Iris pigment epithelial cell (primary cell): Measurements from ENCODE around the gene SRP14.
A peak's percentile ranks its signal among the peaks of the same experiment; 100 is the strongest.
"Not testable (repeated sequence)": the region's sequence is repeated elsewhere in the genome, so short reads cannot be mapped to it uniquely, and the experiment has no call there.

Experiments used
- DNase-seq: peaks from one replicate; pipeline ENCODE4 v3.0.0-alpha.2; 2011; ENCODE audit warnings: low read depth

Gene SRP14

DNA sequence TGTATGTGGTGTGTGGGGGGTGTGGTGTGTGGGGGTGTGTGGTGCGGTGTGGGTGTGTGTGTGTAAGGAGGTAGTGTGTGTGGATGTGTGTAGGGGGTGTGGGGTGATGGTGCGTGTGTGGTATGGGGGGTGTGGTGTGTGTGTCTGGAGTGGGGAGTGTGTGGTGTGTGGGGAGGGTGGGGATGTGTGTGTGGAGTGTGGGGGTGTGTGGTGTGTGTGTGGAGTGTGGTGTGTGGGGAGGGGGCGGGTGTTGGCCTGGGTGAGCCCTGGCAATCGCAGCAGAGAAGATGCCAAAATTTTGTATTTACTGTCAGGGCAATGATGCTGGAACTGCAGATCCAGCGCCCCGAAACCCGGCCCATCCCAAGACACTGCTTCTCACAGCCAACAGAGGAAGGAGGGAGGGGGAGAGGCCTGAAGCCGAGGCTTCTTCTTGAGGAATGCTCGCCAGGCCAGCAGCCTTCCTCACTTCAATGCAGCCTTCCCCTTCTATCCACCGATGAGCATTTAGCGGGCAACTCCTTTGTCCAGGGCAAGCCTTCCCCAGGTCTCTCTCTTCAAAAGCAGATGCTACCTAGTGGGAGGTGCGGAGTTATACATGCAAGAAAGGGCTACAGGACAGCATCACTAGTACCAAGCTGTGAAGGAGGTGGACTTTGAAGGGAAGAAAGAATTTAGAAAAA, 11.9 kb upstream of the SRP14 start:
- no peak for DNase-seq

DNA sequence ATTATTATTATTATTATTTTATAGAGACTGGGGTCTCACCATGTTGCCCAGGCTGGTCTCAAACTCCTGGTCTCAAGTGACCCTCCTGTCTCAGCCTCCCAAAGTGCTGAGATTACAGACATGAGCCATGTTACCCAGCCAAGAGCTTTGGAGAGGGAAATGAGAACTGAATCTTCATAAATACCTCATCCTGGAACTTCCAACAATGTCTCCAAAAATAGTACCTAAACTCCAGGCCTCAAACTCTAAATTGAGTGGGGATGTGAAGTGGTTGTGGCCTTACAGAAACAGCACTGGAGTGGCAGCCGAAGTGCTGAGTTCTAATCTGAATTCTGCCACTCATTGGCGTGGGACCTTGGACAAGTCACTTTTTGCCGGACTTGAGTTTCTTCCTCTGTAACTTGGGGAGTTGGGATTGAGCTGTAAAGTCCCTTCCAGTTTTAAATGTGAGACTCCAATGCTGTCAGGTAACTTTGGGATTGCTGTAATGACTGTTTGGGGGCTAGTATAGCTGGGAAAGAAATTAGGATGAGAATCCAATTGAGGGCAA, 10.0 kb upstream of the SRP14 start:
- no peak for DNase-seq

DNA sequence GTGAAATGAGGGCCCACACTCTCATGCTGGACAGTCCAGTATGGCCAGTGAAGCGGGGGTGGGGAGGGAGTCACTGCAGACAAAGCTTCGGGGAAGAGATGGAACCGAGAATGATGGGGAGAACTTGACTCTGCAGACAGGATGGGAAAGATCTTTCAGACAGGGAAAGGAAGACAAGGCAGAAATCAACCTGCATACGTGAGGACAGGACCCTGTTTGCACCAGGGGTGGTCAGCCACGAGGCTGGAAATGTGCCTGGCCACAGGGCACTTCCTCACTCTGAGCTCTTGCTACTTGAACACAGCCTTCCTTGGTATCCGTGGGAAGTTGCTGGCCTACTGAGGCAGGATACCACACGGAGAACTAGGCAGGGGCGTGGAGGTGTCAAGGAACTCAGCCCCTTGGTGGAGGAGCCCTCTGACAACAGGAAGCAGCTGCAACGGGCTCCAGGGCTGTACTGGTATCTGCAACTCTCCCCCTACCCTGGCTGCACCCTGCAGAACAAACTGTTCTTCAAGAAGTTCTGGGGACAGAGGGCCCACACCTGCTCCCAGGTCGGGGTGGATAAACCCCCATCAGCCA, 9.3 kb upstream of the SRP14 start:
- DNase-seq, result no peak

DNA sequence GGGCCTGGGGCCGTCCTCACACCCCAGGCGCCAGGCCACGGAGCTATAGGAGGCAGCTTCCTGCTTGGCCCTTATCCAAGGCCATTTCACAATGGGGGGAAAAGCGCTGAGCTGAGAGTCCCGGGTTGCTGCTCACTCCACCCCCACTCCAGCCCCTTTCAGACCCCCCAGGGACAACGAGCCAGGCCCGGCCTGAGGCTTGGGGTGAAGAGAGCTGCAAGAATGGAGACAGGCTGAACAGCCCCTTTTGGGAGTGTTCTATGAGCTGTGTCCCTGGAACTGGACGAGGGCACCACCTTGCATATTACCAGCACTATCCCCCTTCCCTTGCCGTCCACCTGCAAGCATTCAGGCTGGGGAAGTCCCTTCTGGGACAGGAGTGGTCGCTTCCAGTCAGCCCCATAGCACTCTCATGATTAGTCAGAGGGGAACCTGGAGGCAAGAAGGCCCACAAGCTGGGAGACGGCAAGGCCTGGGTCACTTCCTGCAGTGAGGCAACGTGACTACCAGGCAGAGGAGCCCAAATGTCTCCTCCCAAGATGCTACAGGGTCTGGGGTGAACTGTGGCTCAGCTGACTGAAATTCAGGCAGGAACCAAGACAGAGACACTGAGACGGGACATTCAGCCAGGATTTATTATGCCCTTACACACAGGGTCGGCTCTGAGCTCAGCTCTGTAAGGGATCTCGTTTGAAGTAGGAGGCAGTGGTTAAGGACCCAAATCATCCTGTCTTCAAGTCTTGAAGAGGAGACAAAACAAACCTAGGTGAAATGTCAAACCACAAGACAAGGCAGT, 8.6 kb upstream of the SRP14 start:
- DNase-seq, result peak; percentile 87

DNA sequence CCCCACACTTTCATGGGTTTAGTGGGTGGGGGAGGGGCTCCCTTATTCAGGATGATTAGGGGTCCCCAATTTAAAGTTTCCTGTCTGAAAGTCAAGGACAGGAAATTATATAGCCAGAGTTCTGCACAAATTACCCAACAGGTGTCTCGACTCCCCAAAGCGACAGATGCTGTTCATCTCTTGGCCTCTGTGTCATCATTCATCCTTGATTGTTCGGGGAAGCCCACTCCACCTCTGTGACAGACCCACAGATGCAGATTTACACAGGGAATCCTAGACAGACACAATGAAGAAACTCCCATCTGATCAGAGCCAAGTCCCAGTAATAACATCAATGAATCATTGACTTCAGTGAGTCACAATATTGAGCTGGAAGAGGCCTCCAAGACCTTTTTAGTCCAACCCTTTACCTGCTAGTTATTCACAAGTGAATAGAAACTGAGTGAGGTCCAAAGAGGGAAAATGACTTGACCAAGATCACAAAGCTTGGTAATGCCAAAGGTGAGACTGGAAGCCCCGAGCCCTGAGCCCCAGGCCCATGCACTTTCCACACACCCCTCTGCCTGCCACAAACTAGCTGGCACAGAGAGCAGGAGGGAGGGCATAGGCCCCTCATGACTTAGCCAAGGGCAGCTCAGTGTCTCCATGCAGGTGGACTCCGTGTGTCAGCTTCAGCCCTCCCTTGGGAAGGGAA, 7.9 kb upstream of the SRP14 start:
- DNase-seq, result peak; percentile 87

DNA sequence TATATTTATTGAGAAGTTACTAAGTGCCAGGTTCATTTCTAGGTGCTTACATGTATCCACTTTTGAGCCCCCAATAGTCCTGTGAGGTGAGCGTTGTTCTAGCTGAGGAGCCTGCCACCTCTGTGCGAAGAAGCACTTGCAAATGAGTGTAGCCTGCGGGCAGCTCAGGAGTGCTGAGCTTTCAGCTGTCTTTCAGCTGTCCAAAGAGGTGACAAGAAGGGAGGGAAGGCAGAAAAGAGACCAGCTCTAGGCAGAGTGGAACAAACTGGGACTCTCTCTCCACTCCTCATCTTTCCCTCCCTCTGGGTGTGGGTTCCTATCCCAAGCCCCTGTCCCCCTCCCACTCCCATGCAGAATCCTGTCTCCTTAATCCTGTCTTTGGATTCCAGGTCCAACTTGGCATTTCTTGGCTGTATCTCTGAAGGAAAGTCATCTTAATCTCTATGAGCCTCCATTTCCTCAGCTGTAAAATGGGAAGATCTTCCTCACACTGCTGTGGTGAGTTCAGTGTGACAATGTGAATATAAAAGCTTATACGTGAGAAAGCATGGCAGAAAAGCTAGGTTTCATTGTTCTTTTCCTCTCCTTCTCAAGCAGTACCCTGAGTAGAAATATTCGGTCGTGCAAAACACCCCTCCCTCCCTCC, 6.7 kb upstream of the SRP14 start:
- DNase-seq, result no peak

DNA sequence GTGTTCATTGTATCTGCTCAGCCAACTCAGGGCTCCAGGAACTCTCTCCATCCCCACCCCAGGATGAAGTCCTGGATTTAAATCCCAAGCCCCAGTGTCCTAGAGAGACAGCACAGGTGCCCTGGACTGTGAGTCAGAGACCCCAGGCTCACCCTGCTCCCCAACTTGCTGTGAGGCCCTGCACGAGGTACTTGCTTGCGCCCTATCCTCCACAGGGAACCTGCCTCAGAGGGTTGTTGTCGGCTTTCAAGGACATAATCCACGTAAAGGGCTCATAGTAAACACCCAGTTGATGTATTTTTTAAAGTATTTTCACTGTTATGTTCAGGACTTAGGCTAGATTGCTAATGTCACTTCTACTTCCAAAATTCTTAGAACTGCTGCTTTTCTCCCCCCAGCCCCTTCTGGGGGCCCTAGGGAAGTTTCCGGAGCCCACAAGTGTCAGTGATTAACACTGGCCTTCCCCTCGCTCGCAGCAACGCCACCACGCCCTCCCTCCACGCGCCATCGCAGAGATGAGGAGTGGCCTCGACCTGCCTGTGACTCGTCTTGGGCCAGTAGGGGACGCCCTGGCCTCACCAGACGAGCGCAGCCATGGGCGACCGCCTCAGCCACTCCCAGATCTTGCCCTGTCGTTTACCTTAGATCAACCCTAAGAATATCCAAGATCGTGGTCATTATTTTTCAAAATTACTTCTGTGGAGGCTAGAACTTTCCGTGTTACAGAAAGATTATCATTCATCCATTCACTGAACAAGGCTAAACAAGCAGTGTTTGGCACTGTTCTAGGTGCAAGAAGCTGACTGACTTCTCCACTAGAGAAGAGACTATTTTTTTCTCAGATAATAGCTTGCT, 6.0 kb upstream of the SRP14 start:
- peak; percentile 86 for DNase-seq

DNA sequence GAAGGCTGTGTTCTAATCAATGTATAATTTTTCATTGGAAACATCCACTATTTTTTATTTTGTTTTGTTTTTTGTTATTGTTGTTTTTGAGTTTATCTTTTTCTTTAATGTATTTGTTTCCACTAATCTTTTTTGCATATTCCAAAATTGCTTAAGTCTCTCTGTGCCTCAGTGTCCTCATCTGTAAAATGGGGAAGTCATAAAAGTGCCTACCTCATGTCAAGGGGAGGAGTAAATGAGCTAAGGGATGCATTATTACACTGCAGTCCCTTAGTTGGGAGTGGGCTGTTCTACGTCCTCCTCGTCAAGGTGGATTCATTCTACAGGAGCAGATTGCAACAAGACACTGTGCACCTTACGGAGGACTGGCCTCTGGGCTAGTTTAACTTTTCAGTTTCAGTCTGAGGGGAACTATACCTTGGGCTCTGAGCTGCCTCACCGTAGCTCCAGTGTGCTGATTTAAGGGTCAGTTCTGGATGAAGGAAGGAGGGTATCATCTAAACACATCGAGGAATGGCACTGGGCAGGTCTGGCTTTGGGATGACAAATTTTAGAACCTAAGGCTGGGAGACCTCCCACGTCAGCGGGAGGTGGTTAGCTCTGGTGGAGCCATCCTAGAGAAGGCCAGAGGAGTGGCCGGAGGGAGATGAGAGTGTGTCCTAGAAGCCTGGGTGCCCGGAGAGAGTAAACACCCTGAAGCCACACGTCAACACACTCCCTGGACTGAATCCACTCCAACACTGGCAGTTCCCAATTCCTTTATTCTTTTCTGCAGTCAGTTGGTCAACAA, 5.1 kb upstream of the SRP14 start:
- no peak for DNase-seq

DNA sequence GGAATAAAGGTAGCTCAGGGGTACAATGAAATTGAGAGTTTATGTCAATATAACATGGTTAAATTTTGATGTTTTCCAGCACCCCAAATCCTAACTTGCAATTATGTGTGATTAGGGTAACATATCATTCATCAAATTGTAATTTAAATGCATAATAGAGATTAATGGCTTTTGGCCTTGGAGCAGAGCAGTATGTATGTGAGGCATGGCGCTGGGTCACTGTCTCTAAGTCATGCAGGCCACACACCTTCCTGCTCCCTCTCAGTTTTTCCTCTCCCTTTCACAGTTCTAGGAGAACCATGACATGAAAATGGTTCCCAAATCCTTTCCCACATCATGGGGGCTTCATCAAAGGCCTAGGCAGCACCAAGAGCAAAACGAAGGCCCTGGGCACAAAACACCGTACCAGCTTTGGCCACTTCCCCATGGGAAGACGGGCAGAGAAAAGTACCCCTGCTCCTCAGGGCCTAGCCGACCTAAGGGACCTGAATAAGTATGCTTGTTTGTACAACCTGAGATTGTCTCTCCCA, 3.9 kb upstream of the SRP14 start:
- no peak for DNase-seq

DNA sequence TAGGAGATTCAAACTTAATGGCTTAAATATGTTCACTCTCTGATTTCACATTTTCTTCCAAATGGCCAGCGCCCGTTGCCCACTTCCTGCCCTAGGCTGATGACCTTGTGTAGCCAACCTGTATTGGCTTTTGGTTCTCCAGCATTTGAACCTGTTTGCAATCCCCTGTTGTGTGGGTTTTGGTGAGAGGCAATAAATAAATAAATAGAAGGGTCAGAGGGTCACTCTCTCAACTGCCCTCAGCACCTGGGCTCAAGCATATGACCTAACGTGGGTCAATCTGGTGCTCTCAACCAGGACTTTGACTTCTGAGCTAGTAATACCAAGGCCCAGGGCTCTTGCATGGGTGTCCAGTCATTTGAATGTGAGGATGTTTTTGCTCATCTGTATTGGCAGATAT, 1.8 kb upstream of the SRP14 start:
- no peak for DNase-seq

DNA sequence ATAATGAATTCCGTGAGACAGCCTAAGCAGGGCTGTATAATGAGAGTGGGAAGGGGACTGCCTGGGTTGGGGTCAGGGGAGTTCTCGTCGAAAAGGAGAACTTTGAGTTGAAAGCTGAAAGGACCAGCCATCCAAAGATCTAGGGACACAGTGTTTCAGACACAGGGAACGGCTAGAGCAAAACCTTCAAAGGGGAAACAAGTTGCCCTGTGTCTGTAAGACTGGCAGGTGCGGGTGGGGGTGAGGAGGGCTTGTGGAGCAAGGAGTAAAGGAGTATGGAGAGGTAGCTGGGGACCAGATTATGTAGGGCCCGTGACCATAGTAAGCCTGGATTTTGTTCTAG, 1.3 kb upstream of the SRP14 start:
- DNase-seq, result no peak

DNA sequence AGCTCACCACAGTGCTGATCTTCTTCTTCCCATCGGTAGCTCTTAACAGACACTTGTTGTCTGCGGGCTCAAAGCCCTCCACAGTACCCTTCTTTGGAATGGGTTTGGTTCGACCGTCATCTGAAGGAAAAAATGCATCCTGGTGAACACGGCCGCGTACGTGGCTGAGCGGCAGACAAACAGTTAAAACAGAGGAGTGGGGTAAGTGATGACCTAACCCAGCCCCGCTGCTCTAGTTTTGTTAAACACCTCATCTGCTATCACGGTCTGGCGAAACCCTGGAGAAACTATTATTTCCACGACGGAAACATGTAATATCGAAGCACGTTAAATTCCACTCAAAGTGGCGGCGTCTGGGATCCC, 725 bp downstream of the SRP14 start:
- DNase-seq, result peak; percentile 64

DNA sequence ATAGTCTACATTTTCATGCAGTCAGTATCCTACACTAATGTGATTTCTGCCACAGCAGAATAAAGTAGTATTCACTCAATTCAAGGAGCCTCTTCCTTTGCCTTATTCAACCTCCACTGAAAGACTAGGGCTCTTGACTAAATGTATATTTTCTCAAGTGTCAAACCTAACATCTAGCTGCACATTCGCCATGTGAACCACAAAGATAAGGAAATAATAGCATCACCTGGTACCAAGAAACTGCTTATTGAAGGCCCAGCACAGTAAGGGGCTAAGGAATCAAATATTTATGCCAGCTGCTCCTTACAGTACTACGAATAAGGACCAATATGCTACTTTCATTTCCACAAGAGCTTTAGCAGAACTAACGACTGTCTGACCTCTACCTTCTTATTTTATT, 1.3 kb downstream of the SRP14 start:
- DNase-seq, result no peak

DNA sequence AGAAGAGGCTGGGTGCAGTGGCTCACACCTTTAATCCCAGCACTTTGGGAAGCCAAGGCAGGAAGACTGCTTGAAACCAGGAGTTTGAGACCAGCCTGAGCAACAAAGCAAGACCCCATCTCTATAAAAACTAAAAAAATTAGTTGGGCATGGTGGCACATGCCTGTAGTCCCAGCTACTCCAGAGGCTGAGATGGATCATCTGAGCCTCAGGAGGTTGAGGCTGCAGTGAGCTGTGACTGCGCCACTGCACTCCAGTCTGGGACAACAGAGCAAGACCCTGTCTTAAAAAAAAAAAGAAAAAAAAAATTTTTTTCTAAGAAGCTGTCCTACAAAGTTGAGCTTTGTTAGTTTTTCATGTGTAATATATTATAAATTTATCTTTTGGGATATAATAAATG, 3.8 kb downstream of the SRP14 start:
- DNase-seq, result not testable (repeated sequence)

DNA sequence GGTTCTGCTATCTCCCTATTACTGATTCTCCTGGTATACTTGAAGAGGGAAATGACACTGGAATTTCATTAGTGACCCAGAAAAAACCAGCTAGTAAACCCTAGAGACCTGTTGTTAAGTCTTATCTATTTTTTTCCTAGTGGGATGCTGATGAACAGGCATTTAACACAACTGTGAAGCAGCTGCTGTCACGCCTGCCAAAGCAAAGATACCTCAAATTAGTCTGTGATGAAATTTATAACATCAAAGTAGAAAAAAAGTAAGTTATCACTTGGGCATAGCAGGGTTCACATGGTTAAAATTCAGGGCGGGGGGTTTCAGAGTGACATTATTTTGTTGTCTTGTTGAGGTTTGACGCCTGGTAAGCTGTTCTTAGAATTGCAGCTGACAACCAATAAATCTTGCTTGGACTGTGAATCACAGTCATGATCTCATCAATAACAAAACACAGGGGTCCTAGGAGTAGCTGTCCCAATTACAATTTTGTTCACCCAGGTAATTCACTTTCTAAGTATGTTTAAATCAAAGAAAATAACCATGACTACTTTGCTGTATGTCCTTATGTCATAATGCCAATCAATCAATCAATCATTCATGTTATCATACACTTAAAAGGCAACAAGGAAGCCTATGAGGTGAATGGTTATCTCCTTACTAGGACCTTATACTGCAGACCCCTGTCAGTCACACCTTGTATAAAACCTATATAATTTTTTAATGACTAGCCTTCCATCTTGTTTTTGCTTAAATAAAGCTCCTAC, 4.6 kb downstream of the SRP14 start:
- DNase-seq, result no peak

DNA sequence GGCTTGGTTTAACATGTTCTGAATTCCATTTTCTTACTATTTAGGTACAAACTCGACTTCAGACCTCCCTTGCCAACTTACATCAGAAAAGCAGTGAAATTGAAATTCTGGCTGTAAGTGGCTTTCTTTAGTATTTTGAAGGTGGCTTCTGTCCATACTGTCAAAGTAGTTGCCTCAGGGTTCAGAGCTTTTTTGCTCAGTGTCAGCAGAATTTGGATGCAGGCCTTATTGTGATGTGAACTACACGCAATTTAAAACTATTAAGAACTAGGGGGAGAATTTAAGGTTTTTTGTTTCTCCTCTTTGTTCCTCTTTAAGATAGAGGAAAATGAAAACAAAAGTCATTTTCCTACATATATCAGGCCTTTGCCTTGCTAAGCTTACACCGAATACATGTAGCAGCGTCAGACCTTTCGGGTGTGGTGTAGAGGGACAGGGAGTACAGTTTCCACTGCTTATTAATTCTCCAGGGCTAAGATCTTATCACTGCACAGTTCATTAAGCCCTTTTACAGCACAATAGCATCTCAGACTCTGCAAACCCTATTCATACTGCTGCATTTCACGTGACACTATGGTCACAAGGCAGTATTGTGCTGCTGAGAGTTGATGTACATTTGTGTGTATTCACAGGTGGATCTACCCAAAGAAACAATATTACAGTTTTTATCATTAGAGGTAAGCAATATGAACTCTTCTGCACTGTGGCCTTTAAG, 6.7 kb downstream of the SRP14 start:
- DNase-seq, result no peak

DNA sequence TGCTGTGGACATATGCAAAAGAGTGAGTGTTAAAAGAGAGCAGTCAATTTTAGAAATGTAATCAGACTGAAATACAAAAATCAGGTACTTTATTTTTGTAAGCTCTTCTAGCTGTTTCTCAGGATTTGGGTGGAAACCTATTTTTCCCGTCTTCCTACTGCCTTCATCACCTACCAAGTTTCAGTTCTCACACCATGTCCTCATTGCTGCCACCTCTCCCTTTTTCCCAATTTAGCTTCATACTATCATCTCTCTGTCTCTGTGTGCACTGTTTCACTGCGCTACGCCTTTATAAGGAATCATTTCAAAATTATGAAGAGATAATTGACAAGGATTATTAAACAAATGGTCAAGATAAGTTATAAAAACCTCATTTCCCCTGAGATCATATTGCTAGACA, 7.7 kb downstream of the SRP14 start:
- no peak for DNase-seq

DNA sequence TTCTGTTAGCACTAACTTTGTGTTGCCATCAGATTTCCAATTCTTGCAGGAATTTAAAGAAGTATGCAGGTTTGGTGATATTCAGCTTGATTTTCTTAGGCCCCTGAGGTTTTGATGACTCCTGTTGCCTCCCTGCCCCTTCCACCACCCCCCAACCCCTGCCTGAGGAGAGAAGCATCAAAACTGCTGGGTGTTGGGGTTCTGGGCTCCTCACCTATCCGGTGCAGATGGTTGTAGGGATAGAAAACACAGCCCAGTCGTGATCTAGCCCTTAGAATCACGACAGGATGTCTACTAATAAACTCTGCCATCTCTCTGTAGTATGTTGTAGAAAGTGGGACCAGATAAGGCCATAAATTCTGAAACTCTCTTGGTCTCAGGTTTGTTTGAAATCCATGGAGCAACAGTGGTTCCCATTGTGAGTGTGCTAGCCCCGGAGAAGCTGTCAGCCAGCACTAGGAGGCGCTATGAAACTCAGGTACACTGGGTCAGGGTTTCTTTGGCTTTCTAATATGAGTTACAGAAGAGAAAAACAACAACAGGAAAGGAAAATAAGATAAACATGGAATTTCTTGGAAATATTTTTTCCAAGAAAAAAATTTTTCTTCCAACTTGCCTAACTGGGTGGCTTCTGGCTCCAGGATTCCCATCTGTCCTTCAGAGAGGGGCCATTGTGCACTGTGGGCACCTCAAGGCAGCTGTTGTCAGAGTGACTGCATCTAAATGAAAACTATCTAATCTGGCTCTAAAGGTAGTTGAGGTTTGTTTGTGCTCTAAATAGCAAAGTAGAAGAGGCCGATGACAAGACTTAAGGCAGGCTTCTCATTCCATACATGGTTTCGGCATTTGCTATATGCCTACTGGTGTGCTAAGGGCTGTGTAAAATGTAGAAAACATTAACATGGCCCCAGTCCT, 8.7 kb downstream of the SRP14 start:
- DNase-seq, result peak; percentile 50
